Activated CD8-positive, alpha-beta memory T cell treated with anti-CD3 and anti-CD28 coated beads, Interleukin-2, amount 50 U/mL, for 1 hour (primary cell): ENCODE measurements around the gene TRPV2.

Experiments used
- DNase-seq: peaks from one replicate; pipeline ENCODE4 v3.0.0-alpha.2; 2020; ENCODE audit errors: extremely low read depth

TRPV2 gene

DNA sequence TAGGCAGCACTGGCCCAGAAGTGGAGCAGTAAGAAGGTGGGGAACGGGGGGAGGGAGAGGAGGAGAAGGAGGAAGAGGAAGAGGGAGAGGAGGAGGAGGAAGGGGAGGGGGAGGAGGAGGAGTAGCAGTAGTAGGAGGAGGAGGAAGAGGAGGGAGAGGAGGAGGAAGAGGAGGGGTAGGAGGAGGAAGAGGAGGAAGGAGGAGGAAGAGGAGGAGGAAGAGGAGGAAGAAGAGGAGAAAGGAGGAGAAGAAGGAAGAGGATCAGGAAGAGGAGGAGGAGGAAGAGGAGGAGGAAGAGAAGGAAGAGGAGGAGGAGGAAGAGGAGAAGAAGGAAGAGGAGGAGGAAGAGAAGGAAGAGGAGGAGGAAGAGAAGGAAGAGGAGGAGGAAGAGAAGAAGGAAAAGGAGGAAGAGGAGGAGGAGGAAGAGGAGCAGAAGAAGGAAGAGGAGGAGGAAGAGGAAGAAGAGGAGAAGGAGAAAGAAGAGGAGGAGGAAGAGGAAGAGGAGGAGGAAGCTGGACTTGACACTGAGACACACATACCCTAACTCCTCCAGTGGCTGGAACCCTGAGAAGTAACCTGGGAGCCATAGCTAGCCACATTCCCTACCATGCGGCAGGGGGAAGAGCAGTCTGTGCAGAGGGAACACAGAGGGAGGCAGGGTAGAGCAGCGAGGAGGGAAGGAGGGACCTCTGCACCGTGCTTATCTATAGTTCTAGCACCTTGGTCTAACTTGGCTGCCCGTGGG lies 40.8 kb downstream of the TRPV2 start:
- DNase-seq: no peak

DNA sequence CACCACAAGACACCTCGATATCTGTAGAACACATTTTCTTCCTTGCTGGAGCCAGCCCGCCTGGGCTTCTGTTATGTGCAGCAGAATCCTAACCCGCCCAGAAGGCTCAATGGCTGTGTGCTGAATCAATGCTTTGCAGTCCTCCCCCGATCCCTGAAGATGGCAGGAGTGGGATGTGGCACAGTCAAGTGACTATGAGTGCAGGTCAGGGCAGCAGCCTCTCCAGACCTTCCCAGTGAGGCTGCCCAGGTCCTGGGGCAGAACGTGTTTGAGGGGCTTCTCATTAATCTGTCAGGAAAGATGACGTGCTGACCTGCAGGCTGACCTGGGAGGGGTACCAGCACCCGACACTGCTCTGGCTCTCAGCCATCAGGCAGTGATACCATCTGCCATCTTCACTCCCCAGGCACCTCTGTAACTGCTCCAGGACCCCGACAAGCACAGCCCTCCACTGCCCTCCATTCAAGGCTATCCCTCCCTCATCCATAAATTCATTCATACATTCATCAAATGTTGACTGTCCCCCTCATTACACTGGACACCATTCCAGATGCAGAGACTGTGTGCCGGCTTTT lies 41.5 kb downstream of the TRPV2 start:
- no peak for DNase-seq

DNA sequence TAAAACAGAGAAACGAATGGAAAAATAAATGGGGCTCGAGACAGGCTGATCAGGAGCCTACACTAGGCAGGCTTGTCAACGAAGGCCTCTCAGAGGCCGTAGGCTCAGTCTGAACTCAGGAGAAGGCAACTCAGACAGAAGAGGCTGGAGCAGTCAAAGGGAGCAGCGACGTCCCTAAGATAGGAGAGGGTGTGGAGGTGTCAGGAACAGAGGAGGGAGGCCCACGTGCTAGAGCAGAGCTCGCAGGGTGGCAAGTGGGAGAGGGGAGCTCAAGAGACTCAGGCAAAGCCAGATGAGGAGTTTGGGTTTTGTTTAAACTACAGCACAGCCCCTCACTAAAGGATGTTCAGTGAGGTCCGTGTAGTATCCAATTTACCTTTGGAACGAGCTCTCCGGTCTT lies 43.9 kb downstream of the TRPV2 start:
- no peak for DNase-seq

DNA sequence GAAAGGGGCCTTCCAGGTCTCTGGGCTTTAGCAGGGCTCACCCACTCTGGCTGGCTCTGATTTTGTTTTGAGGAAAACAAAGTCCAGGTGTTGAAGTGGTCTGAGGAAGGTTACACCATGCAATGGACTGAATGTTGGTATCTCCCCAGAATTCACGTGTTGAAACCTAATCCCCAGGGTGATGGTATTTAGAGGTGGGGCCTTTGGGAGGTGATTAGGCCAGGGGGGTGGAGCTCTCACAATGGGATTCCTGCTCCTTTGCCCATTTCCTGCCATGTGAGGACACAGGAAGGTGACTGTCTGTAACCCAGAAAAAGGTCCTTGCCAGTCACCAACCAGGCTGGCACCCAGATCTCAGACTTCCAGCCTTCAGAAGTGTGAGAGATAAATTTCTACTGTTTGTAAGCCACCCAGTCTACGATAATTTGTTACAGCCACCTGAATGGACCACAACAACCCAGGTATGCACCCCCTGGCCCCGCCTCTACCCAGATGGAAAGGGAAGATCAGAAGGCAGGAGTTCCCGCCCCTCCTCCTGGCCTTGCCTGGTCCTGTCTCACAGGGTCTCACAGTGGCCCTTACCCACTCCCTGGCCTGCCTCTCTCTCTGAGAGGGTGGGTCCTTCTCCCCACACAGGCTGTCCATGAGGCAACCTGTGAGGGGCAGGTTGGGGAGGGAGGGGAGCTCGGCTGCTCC lies 44.6 kb downstream of the TRPV2 start:
- DNase-seq: no peak

DNA sequence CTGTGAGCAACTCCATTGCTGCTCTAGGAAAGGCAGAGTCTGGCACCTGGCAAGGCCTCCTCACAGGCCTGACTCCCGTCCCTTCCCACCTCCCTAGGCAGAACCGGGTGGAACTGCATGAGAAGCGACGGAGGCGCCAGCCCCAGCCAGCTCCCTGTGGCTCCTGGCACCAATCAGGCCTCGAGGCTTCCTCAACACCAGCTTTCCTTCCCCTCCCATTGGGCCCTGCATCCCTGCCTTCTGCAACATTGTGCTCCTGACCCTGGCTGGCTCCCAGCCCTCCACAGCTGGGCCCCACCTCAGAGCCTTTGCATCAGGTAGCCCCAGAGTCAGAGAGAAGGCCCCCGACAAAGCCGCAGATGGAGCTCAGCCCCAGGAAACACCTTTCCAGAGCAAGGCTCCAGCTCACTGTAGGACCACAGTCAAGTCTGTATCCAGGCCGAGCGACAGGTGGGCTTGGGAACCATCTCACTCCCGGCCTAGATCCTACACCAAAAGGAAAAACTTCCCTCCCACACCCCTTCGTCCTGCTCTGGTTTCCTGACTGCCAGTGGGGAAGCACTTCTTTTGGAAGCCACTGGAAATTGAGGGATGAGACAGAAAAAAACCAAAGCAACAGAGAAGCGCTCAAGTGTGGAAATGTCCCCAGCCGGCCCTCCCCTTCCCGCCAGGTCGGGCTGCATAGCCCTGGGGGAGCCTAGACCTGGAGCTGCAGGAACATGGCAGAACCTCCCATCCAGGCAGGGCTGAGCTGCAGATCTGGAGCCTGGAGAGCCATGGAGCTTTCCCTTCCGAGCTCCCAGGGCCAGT lies 45.6 kb downstream of the TRPV2 start:
- DNase-seq: no peak

DNA sequence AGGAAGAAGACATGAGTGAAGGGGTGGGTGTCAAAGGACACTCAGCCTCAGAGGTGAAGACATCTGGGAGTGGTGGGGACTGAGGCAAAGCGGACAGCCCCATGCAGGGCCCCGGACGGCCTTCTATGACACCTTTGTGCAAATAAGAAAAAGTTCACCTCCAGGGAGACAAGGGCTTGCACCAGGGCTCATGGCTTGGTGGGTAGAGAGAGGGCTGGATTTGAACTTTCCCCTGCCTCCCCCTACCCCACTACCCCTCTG lies 46.2 kb downstream of the TRPV2 start:
- DNase-seq: no peak

DNA sequence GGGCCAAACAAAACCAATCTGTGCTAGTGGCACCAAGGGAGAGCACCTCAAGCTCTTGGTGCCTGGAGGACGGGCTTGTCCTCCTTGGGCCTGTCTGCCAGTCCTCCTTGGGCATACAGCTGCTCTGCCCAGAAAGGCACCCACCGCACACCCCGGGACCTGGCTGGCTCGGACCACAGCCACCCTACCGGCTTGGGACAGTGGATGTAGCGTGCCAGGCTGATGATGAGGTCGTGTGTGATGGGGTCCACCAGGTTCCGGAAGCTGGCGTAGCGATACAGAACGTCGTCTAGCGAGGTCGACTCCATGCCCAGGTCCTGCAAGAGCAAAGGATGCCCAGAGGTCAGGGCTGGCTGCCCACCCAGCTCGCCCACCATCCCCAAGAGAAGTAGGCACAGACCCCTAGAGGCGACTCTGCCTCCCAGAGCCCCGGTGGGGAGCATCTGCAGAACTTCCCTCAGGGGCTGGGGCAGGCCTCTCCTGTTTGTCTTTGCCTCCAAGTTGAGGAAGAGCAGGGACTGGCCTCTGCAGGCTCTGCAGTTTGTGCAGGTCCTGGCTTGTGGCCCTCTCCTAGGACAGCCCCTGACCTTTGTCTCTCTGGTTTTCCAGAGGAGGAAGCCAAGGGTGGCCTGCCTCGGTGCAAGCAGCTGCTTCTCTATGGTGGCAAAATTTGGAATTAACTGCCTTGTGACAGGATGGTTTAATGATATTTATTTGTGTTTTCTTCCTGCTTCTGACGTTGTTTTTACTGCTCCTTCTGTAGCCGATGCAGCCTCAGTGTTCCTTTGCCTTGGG lies 46.9 kb downstream of the TRPV2 start:
- DNase-seq: no peak

DNA sequence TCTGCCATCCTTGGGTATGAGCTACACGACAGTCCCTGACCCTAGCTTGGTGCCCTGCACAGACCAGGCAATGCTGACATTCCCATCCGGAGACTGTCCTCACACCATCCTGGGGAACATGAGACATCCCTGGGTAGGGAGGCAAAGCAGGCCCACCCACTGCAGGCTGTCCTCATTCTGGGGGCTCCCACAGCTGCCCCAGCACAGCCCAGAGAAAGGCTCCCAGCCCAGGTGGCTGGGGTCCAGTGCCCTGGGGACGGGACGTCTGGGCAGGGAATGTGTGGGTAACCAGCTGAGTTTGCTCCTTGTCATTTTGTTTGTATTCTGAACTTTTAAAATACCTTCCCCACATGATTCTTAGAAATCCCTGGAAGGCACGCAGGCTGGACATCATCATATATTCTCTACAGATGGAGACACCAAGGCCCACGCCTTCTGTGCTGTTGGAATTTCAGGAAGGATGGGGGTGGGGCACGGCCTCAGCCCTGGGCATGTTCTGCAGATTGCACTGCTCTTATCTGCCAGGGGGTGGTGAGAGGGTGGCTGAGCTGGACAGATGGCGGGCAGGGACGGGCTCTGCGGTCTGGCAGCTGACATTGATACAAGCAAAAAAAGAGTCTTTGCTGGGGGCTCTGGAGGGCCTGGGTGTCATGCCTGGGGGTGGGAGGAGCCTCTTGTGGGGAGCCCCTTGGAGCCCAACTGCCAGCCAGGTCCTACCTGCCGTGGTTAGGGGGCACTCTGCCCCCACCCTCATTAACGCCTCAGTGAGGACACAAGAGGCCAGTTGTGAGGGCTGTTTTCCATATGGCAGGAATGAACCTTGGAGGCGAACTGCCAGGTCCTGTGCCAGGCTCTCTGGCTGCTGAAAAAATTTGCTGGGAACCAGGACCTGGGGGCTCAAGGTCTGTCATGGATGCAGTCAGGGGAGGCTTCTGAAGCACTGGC lies 48.3 kb downstream of the TRPV2 start:
- no peak for DNase-seq

DNA sequence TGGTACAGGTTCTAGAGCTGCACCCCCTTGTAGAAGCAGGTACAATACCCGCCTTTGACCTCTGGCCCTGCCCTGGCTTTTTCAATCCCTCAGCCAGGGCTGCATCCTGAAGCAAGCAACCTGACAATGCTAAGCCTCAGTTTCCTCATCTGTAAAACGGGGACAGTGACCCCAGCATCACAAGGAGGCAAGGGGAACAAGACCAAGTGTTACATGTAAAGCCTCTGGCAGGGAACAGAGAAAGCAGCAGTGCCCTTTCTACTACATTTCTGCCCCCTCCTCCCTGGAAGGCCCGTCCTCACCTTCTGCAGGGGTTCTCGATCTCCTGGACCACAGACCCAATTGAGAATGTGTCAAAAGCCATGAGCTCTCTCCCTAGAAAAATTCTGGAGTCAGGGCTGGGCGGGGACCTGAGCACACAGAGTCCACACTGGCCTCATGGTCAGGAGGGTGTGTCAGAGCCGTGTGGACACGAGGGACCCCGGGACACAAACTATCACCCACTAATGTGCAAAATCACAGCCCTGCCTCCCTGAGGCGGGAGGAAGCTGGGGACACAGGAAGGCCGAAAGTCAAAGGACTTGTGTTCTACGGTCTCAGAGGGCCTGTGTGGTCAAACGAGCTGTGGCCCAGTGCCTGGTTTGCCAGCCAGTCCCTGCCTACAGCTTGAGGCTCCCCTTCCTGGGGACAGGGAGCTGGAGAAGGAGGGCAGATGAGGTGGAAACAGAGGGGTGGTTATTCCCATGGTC lies 49.1 kb downstream of the TRPV2 start:
- DNase-seq: no peak

DNA sequence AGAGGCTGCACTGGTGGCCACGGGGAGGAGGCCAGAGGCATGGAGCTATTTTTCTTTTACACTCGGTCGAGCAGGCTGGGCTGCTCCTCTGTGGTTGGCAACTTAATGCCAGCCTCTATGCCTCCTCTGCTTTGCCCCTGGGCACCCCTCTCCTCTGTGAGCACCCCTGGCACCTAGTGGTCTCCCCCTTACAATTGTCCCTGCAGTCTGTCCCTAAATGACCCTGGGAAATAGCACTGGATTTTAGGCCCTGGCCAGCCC lies 49.6 kb downstream of the TRPV2 start:
- DNase-seq: no peak

DNA sequence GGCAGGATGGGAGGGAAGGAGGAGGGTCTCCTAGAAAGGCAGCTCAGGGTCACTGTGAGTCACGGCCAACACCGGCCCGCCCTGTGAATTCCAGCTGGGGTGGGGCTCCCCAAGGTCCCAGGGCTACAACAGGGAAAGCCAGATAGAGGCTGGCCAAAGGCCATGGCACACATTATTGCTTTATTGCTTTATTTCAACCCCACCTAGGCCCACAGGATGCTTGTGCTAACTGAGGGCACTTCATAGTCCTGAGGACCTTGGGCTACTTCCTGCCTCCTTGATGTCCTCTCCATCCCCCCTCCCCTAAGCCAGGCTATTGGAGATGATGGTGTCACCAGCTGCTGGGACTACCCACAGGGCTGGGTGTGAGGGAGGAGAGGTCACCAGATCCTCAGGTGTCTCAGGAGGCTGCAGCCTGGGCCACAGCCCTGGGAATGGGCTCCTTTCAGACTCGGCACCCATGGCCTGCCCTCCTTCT lies 50.5 kb downstream of the TRPV2 start:
- no peak for DNase-seq

DNA sequence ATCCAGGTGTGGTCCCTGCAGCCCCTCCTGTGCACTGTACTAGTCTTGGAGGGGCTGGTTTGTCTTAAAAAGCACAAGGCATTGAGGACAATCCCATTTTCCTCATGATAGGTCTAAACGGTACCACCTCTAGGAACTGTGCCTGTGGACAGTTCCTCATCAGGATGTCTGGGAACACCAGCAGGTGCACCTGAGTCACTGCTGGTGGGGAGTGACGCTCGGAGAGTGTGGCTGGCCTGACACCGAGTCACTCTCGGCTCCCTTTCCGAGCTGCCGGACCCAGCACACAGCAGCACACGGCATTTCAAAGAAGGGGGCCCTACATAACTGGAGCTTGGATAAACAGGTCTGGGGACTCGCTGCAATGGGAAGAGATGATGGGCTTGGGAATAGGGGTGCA lies 51.0 kb downstream of the TRPV2 start:
- no peak for DNase-seq

DNA sequence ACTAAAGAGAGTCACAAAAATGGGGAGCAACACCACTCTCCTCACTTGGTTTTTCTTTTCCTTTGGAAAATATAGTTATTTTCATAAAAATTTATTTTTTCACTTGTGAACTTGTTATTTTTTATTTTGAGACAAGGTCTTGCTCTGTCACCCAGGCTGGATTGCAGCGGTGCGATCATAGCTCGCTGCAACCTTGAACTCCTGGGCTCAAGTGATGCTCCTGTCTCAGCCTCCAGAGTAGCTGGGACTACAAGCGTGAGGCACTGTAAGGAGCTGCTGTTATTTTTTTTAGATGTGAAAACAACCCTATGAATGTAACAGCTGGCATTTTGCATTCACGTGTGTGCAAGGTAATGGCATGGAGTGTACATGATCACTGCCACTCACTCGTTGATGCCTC lies 51.7 kb downstream of the TRPV2 start:
- no peak for DNase-seq

DNA sequence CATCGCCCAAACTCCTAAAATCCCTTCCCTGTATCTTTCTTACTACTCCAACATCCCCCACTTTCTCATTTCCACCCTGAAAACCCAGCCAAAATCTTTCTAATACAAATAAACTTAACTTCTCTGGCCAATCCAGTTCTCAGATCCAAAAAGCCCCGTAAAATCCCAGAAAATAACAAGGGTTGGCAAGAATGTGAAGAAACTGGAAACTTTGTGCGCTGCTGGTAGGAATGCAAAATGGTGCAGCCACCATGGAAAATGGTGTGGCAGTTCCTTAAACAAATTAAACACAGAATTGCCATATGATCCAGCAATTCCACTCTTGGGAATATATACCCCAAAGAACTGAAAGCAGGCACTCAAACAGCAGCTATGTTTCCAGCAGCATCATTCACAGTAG lies 52.5 kb downstream of the TRPV2 start:
- no peak for DNase-seq

DNA sequence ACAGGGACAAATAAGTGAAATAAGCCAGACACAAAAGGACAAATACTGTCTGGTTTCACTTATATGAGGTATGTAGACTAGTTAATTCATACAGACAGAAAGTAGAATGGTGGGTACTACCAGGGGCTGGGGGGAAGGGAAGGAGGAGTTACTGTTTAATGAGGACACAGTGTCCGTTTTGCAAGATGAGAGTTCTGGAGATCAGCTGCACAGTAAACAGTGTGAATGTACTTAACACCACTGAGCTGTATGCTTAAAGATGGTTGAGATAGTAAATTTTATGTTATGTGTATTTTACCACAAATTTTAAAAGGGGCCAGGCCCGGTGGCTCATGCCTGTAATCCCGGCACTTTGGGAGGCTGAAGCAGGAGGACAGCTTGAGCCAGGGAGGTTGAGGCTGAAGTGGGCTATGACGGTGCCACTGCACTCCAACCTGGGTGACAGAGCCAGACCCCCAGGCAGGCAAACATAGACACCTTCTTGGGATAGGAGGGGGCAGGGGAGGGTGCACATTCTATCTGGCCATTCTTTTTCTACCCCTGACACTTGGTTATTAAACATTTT lies 53.1 kb downstream of the TRPV2 start:
- DNase-seq: no peak

DNA sequence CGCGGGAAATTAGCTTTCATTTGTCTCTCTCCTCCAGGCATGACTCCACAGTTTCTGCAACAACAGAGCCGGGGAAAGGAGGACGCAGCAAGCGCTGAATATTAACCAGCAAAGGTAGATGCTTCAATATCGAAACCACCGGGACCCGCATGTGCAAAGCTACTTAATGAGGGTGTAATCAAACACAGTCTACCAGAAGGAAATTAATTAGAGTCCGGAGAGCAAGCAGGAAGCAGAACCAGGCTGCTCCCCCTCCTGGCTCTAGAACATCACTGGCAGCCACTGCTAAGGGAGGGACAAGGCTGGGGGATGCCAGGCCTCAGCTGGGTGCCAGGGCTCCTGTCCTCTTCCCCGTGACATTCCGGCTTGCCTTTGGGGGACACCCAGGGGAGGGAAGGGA lies 54.9 kb downstream of the TRPV2 start:
- DNase-seq: no peak

DNA sequence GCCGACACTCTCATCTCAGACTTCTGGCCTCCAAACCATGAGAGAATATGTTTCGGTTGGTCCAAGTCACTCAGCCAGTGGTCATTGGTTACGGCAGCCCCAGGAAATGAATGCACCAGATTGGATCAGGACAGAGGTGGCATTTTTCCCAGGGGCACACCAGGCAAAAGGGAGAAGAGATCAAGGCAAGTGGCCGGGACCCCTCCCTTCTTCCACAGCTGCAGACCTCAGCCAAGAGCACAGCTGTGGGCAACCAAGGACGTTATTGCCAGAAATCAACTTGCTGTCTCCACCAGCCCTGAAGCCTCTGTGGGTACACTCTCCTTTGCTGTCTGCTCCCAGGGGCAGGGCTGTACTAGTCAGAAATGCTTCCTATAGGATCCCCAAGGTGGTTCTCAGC lies 55.9 kb downstream of the TRPV2 start:
- no peak for DNase-seq

DNA sequence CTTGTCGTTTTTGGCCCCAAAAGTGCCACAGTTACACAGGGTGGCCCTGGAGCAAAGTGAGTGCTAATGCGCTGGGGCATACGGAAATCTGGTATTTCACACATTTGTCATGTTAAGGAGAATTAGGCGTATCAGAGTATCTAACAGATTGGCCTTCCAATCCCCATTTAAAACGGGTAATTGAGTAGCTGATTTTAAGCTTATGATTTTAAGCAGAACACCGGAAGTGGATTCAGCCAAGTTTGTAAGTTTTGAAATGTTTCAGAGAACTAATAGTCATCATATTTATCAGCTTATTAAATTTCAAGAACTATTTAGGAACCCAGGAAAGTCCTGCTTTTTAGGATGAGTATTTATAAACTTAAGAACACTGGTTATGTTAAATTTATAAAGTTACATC lies 57.2 kb downstream of the TRPV2 start:
- DNase-seq: no peak

DNA sequence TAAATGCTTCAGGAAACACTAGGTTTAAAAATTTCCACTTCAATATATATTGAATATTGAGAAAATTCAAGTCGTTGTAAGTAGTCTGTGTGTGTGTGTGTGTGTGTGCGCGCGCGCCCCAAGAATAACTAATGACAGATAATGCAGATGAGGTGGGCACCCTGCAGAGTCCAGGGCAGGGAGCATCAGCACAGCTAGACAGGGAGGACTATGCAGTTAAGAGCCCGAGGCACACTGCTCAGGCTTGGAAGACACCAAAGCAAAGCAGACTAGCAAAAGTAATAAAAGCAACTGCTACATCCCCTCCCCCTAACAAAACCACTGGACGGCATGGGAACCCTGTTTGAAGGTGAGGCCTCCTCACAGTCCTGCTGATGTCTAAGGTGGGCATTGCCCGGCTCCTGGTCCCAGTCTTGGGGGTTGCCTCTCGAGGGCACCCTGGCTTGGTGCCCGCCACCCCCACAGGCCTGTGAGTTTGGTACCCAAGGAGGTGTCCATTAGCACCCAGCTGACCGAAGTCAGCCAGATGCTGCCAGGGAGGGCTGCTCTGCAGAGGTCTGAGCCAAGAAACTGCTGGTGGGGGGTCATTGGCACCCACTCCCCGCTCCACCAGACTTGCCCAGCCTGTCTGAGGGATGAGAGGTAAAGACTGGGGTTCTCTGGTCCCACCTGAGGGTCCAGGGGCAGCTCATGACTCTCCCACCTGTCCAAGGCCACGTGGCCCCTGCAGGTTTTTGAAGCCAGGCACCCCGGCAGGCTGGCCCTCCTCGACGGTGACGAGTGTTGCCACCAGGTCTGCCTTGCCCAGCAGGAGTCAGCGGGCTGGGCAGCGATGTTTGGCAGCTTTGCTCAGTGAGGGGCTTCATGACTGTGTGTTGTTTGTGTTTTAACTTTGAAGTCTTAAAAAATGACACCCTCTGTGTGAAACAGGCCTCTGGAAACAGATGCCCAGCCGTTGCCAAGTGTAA lies 58.0 kb downstream of the TRPV2 start:
- DNase-seq: no peak
